ENCODE results near the gene C17orf58.
A peak's percentile ranks its signal among the peaks of the same experiment; 100 is the strongest.

The C17orf58 gene

GRCh38 chr17:68034452-68034776 lies 38.1 kb upstream of the C17orf58 start:
- H3K27ac ChIP-seq (replicated peaks) = peak overlapping the region; percentile 67
- H3K27me3 ChIP-seq (ENCODE audit: insufficient read depth, poor library complexity, severe bottlenecking) = no peaks in the 10 kb centered on the region
- H3K4me3 ChIP-seq (replicated peaks; ENCODE audit: insufficient read depth, low read length) = no peak overlapping the region
- no peak for DNase-seq (ENCODE audit: low read depth in 1 of 2, low spot score in 1 of 2)
- TF ChIP-seq REST (IDR thresholded peaks at IDR 0.05; ENCODE audit: insufficient replicate concordance, low read depth) (no peak), GABPA (IDR thresholded peaks at IDR 0.05; ENCODE audit: low read depth) (no peak), POLR2AphosphoS5 (IDR thresholded peaks at IDR 0.05; ENCODE audit: low read depth) (no peak), SPI1 (IDR thresholded peaks at IDR 0.05; ENCODE audit: borderline replicate concordance, low read depth) (no peak), CTCF (IDR thresholded peaks at IDR 0.05; ENCODE audit: insufficient read depth, low read length) (no peak)

- no peak for DNase-seq (ENCODE audit: low read depth in 1 of 2, low spot score in 1 of 2)
- Histone ChIP-seq H3K27me3 (ENCODE audit: insufficient read depth, poor library complexity, severe bottlenecking) (no peaks in the 10 kb centered on the region), H3K4me3 (replicated peaks; ENCODE audit: insufficient read depth, low read length) (no peak overlapping the region), H3K27ac (replicated peaks) (no peak overlapping the region)
- TF ChIP-seq GABPA (IDR thresholded peaks at IDR 0.05; ENCODE audit: low read depth) (no peak), SPI1 (IDR thresholded peaks at IDR 0.05; ENCODE audit: borderline replicate concordance, low read depth) (no peak), REST (IDR thresholded peaks at IDR 0.05; ENCODE audit: insufficient replicate concordance, low read depth) (no peak), CTCF (IDR thresholded peaks at IDR 0.05; ENCODE audit: insufficient read depth, low read length) (no peak), POLR2AphosphoS5 (IDR thresholded peaks at IDR 0.05; ENCODE audit: low read depth) (no peak)
Observed at GRCh38 chr17:68033636-68034451, 37.6 kb upstream of the C17orf58 start.

- Histone ChIP-seq H3K4me3 (replicated peaks; ENCODE audit: insufficient read depth, low read length) (no peak overlapping the region), H3K27ac (replicated peaks) (no peak overlapping the region)
- DNase-seq (ENCODE audit: low read depth in 1 of 2, low spot score in 1 of 2) = no peak
Observed at GRCh38 chr17:68029512-68030215, 33.4 kb upstream of the C17orf58 start.

More at GRCh38 chr17:68029512-68030215, 33.4 kb upstream of the C17orf58 start:
- TF ChIP-seq CTCF (IDR thresholded peaks at IDR 0.05; ENCODE audit: insufficient read depth, low read length) (no peak), GABPA (IDR thresholded peaks at IDR 0.05; ENCODE audit: low read depth) (no peak), SPI1 (IDR thresholded peaks at IDR 0.05; ENCODE audit: borderline replicate concordance, low read depth) (no peak), POLR2AphosphoS5 (IDR thresholded peaks at IDR 0.05; ENCODE audit: low read depth) (no peak), REST (IDR thresholded peaks at IDR 0.05; ENCODE audit: insufficient replicate concordance, low read depth) (no peak)
- H3K27me3 ChIP-seq (ENCODE audit: insufficient read depth, poor library complexity, severe bottlenecking) = no peaks in the 10 kb centered on the region

Data from HL-60 (cell line).